HG02981 (cell line): ENCODE measurements around the gene ERCC5.

Experiments used
- ATAC-seq: cut with Tn5 transposase; IDR thresholded peaks from one replicate; pipeline ENCODE4 v1.9.1; 2021; ENCODE audit warnings: mild to moderate bottlenecking, moderate library complexity; ENCODE audit not compliant: unreplicated experiment

The ERCC5 gene

DNA sequence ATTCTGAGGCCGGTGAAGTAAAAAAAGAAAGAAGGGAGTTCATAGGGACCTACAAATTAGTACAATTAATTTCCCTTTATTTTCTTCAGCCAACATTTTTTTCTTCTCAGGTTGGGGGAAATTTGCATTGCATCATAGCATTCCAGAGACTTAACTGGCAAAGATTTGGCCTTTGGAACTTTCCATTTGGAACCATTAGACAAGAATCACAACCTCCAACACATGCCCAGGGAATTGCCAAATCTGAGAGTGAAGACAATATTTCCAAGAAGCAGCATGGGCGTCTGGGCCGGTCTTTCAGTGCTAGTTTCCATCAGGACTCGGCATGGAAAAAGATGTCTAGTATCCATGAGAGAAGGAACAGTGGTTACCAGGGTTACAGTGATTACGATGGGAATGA lies 6.4 kb upstream of the ERCC5 start:
- ATAC-seq: no peak

DNA sequence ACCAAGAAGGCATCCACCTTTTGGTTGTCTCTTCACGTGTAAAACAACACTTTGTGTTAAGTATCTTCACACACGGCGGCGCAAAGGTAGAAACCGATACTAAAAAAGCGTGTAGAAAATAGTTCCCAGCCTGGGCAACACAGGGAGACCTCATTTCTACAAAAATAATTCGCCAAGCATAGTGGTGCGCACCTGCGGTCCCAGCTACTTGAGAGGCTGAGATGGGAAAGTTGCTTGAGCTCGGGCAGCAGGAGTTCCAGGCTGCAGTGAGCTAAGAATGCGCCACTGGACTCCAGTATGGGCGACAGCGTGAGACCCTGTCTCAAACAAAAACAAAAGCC lies 573 bp upstream of the ERCC5 start:
- ATAC-seq: peak; percentile 11

DNA sequence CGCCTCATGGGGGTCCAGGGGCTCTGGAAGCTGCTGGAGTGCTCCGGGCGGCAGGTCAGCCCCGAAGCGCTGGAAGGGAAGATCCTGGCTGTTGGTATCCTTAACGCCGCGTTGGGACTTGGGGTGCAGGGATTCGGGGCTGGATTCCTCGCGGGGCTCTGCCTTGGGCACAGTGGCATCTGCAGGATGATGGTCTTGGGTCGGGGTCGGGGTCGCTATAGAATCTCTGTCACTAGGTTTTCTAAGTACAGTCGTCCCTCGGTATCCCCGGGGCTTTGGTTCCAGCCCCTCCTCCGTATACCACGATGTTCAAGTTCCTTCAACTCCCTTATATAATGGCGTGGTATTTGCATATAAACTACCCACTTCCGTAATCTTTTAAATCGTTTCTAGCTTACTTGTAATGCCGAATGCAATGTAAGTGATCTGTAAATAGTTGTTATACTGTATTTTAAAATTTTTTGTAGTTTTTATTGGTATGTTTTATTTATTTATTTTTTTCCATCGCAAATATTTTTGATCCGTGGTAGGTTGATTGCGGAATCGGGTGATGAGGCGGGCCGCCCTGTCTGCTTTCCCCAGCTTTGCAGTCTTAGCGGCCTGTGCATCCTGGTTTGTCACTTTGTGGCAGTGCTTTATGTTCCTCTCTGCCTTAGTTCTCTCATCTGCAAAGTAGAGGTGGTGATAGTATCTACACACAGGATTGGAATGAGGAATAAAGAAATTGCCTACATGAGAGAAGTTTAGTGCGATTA lies 606 bp downstream of the ERCC5 start:
- peak; percentile 39 for ATAC-seq

DNA sequence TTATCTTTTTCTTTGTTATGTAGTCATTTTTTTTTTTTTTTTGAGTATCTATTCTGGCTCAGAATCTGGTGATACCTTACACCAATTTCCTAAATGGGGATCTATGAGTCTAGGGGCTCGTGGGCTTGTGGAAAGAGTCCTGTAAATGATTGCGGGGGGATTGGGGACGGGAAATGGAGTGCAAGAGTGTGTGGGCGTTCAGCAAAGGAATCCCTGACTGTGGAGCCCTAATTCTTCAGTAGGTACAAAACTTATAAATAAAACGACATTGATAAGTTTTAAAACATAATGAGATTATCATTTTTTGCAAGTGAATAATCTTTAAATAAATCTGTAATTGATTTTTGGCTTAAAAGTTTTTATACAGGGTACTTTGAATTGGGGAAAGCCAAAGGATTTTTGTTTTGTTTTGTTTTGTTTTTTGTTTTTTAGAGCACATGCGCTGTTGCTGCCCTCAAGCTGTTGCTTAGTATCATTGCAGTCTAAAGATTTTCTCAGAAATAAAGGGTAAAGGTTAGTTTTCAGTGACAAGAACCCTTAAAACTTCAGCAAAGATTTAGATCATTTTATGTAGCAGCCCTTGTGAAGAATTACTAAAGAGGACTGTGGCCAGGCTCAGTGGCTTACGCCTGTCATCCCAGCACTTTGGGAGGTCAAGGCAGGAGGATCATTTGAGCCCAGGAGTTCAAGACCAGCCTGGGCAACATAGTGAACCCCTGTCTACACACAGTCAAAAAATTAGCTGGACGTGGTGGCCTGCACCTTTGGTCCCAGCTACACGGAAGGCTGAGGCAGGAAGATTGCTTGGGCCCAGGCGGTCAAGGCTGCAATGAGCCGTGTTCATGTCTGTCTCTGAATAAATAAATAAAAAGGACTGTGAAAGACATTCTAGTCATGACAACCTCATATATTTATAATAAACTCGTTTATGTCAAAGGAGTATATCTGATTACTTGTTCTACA lies 1.7 kb downstream of the ERCC5 start:
- ATAC-seq: no peak

DNA sequence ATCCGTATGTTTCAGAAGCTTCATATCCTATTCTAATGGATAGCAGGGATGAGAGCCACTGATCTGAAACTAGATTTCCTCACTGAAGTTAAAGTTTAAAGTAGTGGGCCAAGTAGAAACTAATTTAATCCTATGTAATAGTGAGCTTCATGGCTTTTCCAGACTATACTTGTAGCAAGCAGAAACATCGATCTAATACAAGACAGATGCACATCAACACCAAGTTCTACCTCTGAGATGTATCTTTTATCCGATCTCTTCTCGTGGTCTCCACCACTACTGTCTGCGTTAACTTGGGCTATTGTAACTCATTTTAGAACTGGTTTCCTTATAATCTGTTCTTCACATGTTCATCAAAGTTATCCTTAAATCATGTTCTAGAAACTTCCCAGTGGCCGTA lies 3.1 kb downstream of the ERCC5 start:
- ATAC-seq: no peak

DNA sequence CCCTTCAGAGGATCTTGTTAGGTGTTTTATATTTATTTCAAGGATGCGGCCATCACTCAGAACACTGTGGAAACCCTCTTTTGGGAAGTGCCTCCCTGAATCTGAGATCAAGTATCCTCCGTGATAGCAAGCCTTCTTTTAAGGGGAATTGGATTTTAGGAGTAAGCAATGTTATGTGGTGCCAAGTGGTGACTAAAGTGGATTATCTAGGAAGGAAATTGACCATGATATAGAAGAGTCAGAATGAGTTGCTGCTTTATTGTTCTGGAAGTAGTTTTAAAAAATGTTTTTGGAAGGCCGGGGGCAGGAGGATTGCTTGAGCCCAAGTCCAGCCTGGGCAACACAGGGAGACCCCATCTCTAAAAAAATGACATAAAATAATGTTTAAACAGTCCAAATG lies 6.7 kb downstream of the ERCC5 start:
- ATAC-seq: no peak

DNA sequence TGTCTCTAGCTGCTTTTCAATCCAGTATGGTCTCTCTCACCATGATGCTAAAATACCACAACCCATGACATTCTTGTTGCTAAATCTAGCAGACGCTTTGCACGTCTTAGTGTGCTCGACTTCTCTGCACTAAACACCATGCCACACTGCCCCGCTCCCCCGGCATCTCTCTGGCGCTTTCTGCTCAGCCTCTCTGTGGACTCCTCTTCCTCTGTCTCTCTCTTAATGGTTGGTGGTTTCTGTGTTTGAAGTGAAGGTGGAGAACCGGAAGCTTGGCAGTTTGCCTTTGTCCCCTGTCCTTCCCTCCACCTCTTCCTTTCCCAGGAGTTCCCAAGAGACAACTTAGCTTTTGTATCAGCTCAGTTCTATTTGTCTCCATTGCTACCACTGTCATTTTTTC lies 8.8 kb downstream of the ERCC5 start:
- ATAC-seq: no peak

DNA sequence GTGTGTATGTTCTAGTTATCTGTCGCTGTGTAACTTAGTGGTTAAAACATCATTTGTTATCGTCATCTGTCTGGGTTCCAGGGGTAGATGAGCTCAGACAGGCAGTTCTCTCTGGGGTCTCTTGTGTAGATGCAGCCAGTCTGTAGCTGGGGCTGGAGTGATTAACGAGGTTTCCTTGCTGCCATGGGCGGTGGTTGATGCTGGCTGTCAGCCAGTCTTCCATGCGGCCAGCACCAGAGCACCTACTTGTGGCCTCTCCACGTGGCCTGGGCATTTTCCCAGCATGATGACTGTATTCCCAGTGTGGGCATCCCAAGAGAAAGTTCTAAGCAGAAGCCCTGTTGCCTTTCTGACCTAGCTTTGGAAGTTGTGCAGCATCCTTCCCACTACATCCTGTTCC lies 10.7 kb downstream of the ERCC5 start:
- no peak for ATAC-seq

DNA sequence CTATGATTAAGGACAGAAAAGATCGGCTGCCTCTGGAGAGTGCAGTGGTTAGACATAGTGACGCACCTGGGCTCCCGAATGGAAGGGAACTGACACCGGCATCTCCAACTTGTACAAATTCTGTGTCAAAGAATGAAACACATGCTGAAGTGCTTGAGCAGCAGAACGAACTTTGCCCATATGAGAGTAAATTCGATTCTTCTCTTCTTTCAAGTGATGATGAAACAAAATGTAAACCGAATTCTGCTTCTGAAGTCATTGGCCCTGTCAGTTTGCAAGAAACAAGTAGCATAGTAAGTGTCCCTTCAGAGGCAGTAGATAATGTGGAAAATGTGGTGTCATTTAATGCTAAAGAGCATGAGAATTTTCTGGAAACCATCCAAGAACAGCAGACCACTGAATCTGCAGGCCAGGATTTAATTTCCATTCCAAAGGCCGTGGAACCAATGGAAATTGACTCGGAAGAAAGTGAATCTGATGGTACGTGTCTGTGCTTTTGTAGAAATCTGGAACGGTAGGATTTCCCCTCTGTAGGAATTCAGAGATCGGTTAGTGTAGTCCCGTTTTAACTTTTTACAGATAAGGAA lies 16.9 kb downstream of the ERCC5 start:
- ATAC-seq: no peak

DNA sequence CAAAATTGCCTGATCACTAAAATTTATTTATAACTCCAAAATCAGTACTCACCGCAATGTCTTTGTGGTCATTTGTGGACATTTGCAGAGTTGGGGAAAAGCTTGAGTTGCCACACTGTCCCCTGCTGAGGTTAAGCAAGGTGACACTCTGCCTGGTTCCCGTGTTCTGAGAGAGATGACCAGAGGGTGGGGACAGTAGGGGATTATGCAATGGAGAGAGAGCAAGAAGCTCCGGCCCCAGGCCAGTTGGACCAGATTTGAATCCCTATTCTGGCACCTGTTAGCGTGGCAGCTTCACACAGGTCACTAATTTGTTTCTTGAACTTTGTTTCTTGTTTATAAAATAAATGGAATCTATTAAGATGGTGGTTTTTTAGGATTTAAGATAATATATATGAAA lies 17.8 kb downstream of the ERCC5 start:
- ATAC-seq: no peak

DNA sequence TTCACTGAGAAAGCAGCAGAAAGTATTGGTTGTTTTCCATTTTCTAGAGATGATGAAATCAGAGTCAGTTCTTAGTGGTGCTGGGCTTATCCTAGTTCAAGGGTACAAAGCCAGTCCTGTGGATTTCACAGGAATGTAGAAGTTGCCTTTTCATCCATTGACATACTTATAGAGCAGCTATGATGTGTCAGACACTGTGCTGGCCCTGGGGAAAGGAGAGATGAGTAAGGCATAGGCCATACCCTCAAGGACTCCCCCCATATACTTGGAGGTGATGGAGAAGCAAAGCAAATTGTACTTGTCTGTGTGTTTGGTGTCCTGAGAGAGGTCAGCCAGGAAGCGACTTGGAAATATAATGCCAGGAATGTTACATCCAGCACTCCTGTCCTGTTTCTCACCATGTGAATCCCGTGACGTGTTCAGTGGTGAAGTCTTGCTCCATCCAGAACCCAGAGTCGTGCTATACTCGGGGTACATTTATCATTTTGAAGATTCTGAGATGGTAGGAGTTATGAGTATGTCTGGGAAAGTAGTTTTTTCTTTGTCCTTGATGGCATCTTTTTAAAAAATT lies 22.6 kb downstream of the ERCC5 start:
- ATAC-seq: no peak

DNA sequence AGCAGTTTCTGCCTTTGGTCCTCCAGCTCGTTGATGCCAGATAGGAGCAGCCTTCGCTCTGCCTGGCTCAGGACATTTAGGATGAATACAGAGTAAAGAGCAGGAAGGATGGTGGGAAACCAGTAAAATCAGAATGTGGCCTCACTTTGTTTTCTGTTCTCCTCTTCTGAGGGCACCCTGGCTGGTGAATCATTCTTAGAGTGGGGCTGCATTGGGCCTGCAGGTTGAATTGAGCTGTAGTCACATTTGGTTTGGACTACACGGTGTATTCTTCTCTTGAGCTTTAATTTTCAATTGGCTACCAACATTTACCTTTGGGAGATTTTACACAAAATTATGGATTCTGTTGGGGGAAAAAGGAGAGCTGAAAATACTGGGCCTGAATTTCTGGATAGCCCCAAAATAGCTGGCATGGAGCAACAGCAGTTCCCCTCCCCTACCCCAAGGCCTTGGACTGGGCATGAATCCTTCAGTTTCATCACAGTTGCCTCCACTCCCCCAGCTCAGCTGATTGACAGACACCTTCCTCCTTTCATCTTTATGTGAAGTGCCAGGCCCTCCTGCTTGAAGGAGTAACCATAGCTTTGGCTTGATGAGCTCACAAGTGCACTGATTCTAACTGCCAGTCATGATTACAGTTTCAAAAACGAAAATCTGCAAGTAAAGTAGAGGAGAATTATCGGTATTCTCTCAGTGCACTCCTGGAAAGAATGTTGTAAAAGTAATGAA lies 24.3 kb downstream of the ERCC5 start:
- peak; percentile 6 for ATAC-seq

DNA sequence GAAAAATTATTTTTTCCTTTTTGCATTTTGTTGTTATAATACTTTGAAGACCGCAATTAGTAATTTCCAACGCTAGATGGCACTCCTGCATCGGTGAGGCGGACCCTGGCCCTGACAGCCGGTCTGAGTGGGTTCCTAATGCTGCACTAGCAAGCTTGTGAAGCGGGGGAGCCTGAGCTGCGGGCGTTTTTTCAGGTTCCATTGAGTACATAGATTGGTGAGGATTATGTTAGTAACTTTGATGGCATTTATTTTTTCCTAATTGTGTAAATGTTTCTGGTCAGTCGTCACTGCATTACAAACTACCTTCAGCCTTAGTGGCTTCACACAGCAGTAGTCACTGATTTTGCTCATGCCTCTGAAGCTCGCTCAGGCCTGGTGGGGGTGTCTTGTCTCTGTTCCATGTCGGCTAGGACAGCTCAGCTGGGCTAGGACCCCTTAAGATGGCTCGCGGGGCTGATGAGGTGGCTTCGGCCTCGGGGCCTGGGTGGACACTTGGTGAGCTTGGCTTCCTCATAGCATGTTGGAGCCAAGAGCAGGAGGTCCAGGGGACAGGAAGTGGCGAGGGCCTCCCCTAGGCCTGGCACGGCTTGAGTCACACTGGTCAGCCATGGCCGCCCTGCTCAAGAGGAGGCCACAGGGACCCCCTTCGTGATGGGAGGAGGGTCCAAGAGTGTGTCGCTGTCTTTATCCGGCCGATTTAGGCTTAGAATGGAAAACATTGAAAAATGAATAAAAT lies 25.0 kb downstream of the ERCC5 start:
- peak; percentile 79 for ATAC-seq

DNA sequence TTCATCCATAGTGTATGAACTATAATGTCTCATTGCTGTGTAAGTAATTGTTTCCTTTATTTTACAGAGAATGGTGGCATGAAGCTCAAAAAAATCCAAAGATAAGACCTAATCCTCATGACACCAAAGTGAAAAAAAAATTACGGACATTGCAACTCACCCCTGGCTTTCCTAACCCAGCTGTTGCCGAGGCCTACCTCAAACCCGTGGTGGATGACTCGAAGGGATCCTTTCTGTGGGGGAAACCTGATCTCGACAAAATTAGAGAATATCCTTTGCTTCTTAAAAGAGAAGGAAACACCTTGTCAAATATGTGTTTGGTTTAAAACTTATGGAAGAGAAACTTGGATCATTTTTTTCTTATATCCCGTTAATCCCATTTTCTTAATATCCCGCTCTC lies 26.3 kb downstream of the ERCC5 start:
- no peak for ATAC-seq

DNA sequence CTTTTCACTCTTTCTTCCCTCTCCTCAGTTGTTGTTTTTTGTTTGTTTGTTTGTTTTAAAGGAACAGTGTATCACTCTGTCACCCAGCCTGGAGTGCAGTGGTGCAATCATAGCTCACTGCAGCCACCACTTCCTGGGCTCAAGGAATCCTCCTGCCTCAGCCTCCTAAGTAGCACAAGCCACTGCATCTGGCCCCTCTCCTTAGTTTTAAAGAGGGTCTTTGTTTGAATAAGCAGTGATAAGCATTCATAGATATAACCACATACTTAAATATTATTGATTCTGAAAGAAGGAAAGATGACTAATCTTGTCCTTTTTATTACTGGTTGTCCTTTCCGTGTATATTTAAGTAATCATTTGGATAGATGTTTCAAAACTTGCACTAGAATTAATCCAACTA lies 26.7 kb downstream of the ERCC5 start:
- no peak for ATAC-seq

DNA sequence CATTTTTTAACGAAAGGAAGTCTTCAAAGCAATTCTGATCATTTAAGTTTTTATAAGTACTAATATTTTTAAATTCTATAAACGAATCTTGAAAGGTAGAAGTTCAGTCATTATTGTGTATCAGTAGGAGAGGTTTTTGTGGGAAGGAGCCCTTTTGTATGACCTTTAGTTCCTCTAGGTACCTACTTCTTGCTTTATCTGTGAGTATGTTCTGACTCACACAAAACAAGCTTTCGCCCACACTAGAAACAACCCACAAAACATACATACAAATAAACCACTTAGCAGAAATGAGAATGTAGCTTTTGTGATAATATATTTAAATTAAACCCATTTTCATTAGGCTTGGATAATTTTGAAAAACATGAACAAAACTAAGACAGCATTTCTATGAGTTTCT lies 27.8 kb downstream of the ERCC5 start:
- ATAC-seq: no peak

DNA sequence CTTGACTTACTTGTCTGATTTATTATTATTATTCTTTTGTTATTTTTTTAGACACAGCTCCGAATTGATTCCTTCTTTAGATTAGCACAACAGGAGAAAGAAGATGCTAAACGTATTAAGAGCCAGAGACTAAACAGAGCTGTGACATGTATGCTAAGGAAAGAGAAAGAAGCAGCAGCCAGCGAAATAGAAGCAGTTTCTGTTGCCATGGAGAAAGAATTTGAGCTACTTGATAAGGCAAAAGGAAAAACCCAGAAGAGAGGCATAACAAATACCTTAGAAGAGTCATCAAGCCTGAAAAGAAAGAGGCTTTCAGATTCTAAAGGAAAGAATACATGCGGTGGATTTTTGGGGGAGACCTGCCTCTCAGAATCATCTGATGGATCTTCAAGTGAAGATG lies 29.4 kb downstream of the ERCC5 start:
- no peak for ATAC-seq

DNA sequence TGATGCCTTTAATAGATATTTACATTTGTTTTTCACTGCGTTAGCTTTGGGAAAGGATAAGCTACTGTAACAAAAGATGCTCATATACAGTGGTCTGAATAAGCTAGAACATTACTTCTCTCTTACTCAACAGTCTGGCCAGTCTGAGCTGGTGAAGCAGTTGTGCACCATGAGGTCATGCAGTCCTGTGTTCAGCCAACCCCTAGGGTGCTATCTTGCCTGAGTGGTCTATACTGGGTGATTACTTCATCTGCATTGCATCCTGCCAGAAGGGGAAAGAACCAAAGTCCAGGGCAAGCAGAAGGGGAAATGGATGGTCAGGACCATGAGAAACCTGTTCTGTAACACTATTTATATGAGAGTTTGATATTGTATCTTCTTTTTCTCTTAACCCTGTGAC lies 31.5 kb downstream of the ERCC5 start:
- ATAC-seq: no peak

DNA sequence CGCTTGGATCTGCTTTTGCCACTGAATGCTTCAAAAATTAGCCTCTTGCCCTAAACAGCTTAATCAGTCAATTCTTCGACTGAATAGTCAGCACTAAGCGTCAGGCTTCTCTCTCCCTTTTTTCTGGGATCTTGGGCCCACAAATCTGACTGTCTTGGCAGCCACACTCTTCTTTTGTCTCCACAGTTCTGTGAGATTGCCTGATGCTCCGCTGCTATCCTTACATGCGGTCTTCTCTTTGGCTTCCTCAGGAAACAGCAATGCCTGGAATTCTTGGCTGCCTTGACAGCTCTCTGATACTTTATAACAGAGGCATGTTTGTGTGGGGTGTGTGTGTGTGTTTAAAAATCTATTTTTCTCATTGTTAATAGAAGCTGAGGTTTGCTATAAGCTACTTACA lies 32.6 kb downstream of the ERCC5 start:
- ATAC-seq: no peak

DNA sequence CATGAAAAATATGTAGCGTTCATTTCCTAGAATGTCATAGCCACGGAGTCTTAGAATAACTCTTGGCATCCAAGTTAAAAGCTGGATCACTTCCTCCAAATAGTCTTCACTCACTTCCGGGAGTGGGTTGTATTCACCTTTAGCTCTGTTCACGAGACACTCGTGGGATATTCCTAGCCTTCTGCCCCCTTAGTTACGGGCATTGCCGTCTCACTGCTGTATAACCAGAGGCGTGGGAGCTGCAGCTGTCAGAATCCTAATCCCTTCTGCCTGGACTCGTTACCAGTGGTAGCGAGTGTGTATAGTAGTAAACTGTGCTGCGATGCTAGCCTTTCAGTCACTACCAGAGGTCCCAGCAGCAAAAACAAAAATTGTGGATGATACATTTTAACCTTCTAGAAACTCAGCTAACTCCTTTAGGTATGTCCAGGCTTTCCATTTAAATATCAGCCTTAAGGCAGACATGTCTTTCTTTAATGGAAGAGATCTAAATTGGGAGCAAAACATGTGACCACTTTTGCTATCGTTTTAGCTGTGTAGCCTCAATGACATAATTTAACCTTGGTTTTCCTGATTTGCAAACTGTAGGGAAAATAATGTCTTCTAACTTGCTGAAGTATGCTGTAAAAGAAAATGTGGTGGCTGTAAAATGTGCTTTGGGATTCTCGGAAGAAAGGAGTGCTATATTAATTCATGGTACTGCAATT lies 34.1 kb downstream of the ERCC5 start:
- no peak for ATAC-seq
